Stimulated activated CD4-positive, alpha-beta T cell treated with anti-CD3 and anti-CD28 coated beads, Interleukin-4, amount 100 ng/mL, for 4 hours (primary cell): ENCODE results near the gene GRN.
A peak's percentile ranks its signal among the peaks of the same experiment; 100 is the strongest.
"Not testable (repeated sequence)": the region's sequence is repeated elsewhere in the genome, so short reads cannot be mapped to it uniquely, and the experiment has no call there.

ENCODE experiments used
- DNase-seq, 2 experiments: peaks; one replicate each; pipeline ENCODE4 v3.0.0-alpha.2; 2020

The GRN gene

DNA sequence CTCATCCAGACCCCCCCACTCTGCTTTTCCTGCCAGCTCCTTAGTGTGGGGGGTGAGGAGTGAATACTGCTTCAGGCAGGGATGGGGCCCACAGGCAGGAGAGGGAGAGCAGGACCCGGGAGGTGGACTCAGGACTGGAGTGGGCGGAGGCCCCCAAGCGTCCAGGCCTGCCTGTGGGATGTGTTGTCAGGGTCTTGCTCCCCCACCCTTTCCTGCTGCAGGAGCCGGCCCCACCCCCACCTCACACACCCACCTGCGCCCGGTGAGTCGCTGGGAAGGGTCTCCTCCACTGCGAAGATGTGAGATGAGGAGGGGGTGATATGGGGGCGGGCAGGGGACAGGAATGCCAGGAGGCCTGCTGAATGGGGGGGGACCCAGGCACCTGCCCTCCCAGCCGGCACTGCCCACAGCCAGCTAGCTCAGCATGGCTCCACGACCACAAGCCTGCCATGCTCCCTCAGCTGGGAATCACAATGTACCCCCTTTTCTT is 17.4 kb downstream of the GRN start:
- DNase-seq: no peak

GRCh38 chr17:44362949-44363612 is 18.0 kb downstream of the GRN start:
- no peak for DNase-seq

DNA sequence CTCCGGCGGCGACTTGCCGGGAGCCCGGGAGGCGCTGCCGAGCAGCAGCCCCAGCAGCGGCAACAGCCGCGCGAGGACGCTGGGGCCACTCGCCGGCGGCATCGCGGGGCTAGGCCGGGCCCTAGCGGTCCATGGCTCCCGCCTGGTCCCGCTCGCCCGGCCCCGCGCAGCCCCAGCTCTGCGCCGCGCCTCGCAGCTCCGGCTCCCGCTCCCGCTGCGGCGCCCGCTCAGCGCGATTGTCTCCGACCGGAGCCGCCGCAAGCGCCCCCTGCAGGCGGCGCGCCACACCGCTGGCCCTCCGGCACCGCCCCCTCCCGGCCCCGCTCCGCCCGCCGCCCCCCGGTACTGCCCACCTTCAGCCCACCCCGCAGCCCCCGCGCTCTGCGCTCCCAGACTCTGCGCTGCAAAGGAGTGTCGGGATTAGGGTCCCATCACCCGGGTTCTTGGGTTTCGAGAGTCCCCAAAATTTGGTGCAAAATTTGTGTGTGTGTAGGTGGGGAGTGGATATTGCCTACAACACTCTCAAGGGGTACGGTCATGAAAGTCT is 18.6 kb downstream of the GRN start, which contains the start of gene FAM171A2:
FAM171A2 (minus strand) TSS at position 241 of the 547 bp plus-strand sequence; CDS start at position 102, 139 bp downstream.
- peak; percentile 50 to 69 for DNase-seq

- DNase-seq: not testable (repeated sequence)
Measured at GRCh38 chr17:44365051-44365450, 19.9 kb downstream of the GRN start.

DNA sequence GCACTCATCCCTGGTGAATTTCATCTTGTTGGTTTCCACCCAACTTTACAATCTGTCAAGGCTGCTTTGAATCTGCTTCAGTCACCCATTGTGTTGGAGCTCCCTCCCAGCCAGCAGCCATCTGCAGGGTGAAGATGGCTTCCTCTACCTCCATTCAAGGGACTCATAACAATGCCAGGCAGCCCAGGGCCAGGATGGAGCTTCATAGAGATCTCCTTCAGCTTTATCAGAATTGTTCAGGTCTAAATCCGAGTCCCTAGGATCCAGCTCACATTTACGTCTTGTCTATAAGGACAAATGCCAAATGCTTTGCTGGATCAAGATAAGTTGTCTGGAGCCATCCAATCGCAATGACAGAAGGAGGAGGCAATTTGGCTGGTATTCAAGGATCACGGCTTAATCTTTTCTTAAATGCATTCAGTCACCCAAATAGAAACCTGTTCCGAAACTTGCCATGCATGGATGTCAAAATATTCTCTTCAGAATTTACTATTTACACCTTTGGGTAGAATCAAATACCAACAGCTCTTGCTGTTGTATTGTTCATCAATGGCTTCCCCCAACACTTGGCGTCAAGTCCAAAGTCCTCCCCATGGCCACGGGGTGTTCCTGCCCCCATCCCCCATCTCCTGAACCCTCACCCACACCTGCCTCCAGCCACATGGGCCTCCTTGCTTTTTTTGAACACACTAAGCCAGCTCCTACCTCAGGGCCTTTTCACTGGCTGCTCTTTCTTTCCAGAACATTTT is 22.3 kb downstream of the GRN start:
- no peak for DNase-seq

DNA sequence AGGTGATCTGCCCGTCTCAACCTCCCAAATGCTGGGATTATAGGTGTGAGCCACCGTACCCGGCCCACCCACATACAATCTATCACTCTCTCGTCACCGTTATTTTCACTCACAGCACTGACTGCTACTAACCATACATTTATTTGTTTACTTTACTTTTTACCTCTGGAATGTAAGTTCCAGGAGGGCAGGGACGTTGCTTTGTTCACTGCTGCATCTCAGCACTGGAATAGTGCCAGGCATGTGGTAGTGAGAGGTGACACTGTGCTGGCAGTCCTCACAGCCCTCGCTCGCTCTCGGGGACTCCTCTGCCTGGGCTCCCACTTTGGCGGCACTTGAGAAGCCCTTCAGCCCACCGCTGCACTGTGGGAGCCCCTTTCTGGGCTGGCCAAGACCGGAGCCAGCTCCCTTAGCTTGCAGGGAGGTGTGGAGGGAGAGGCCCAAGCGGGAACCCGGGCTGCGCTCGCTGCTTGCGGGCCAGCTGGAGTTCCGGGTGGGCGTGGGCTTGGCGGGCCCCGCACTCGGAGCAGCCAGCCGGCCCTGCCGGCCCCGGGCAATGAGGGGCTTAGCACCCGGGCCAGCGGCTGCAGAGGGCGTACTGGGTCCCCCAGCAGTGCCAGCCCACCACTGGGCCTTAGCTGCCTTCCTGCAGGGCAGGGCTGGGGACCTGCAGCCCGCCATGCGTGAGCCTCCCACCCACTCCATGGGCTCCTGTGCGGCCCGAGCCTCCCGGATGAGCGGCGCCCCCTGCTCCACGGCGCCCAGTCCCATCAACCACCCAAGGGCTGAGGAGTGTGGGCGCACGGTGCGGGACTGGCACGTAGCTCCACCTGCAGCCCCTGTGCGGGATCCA is 23.5 kb downstream of the GRN start:
- not testable (repeated sequence) for DNase-seq

DNA sequence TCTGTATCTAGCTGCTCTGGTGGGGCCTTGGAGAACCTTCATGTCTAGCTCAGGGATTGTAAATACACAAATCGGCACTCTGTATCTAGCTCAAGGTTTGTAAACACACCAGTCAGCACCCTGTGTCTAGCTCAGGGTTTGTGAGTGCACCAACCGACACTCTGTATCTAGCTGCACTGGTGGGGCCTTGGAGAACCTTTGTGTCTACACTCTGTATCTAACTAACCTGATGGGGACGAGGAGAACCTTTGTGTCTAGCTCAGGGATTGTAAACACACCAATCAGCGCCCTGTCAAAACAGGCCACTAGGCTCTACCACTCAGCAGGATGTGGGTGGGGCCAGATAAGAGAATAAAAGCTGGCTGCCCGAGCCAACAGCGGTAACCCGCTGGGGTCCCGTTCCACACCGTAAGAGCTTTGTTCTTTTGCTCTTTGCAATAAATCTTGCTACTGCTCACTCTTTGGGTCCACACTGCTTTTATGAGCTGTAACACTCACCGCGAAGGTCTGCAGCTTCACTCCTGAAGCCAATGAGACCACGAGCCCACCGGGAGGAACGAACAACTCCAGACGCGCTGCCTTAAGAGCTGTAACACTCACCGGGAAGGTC is 24.4 kb downstream of the GRN start:
- not testable (repeated sequence) for DNase-seq

DNA sequence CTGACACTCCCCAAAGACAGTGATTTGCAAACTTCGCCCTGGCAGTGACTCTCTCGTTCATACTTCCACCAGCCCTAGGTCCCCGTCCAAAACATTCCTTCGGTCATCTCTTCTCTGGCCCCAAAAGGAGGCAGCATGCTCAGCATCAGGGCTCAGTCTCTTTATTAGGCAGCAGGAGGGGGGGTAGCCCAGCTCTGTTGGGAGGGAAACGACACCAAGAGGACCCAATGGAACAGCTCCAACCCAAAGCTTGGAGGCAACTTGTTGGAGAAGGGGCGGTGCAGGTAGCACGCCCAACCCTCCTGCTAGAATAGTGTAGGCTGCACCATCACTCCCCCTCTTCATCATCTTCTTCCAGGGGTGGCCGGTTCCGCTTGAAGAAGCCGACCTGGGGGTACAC is 26.9 kb downstream of the GRN start:
- no peak for DNase-seq

DNA sequence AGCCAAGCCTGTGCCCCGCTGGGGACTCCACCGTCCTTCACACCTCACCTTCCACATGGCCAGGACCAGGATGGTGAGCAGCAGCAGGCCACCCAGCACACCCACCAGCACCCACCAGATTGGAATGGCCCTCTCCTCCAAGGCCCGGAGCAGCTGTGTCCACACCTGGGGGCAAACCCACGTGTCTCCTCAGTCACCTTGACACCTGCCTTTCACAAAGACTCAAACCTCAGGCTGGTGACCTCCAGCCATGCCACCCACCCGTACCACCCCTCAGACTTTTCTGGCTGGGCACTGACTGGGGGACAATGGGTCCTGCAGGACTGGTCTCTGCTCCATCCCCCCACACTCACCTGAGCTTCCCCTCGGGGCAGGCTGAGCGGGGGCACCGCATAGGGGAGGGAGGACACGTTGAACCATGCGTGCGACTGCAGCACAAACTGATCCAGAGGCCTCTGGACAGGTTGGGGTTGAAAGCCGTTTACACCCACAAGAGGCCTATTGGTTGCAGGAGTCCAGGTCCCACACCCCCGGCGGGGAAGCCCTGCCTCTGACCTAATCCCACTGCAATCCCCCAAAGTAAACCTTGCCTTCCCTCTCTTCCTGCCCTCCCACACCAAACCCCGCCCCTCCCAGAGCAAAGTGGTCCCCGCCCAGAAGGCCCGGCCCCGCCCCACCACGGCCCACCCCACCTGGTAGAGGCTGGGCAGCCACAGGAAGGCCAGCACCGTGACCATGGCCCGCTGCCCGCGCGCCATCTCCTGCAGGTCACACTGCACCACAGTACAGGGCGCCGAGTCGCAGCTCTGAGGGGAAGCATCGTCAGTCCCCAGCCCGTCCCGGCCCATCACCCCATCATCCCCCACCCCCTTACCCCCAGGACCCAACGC is 29.4 kb downstream of the GRN start:
- no peak for DNase-seq

DNA sequence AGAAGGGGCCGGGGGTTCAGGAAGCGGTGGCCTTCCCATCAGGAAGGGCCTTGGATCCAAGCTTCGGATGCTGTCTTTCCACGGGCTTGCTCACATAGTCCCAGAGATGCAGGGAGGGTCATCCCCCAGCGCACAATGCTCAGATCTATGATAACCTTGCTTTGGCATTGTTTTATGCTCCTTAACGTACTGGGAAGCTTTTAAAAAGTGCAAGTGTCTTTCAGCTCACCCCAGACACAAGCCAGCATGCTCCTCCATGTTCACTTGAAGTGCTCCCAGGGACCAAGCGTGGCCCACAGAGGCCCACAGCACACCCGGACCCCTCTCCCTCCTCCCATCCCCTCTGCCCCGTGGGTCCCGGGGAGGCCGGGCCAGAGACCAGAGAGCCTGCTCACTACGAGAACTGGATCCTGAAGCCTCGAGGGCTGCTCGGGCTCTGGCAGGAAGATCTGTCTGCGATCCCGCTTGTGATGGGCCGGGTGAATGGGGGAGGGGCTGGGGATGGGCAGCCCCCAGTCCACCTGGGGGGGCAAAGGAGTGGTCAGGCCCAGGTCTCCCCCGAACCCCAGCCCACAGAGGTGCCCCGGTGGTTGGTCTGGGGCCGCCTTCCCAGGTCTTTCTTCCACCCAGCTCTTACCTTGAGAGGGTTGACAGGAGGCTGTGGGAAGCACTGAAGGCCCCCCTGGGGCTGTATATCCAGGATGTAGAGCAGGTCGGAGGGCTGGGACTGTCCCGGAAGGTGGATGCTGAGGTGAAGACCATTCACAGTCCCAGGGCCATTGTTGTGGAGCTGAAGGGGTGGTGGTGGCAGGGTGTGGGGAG is 30.3 kb downstream of the GRN start:
- DNase-seq: no peak

DNA sequence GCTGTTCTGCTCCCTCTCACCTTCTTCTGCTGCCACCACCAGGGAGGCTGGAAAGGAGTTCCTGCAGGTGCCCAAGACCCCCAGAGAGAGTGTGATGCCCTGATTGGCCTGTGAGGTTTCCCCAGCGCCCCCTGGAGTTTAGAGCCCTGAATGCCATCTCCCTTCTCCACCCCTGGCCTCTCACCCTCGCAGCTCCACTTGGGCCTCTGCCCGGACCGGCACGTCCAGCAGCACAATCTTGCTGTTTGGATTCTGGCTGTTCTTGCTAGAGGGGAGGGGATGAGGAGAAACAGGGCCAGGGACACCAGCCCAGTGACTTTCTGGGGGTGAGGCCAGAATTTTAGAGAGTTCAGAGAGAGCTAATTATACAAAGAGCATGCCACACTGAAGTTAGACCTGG is 31.0 kb downstream of the GRN start:
- no peak for DNase-seq

DNA sequence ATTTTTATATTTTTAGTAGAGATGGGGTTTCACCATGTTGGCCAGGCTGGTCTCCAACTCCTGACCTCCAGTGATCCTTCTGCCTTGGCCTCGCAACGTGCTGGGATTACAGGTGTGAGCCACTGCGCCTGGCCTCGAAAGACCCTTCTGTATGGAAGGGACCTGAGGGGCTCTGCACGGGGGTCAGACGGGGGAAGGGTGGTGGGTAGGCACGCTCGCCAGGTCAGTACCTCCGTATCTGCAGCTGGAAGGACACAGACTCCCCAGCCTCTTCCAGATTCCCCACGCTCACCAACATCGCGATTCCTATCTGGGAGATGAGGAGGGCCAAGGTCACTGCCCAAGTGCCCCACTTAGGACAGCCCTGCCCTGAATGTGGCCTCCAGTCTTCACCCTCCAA is 31.7 kb downstream of the GRN start:
- no peak for DNase-seq

- DNase-seq: no peak
Measured at GRCh38 chr17:44378171-44378705, 33.1 kb downstream of the GRN start.

- no peak for DNase-seq
Measured at GRCh38 chr17:44379887-44380286, 34.8 kb downstream of the GRN start.

DNA sequence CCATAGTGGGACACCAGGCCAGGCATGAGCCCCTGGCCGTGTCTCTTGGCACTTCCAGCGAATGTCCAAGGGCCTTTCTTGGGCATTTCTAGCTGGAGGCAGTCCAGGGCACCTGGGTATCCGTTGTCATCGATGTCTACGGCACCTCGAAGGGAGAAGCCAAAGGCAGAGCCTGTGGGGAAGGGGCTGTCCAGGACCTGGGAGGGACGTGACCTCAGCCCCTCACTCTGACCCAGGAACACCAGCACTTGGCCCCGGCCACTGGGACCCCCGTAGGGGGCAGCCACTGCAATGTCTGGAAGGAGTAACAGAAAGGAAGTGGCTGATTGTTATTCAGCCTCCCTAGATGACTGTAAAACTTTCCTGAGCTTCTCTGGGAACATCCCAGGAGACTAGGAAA is 35.7 kb downstream of the GRN start:
- DNase-seq: no peak

GRCh38 chr17:44381810-44382305 is 36.8 kb downstream of the GRN start:
- DNase-seq: no peak

- DNase-seq: no peak
Measured at GRCh38 chr17:44382917-44383316, 37.8 kb downstream of the GRN start.

- DNase-seq: no peak
Measured at GRCh38 chr17:44383363-44383762, 38.3 kb downstream of the GRN start.

GRCh38 chr17:44383861-44384260 is 38.8 kb downstream of the GRN start:
- DNase-seq: no peak

DNA sequence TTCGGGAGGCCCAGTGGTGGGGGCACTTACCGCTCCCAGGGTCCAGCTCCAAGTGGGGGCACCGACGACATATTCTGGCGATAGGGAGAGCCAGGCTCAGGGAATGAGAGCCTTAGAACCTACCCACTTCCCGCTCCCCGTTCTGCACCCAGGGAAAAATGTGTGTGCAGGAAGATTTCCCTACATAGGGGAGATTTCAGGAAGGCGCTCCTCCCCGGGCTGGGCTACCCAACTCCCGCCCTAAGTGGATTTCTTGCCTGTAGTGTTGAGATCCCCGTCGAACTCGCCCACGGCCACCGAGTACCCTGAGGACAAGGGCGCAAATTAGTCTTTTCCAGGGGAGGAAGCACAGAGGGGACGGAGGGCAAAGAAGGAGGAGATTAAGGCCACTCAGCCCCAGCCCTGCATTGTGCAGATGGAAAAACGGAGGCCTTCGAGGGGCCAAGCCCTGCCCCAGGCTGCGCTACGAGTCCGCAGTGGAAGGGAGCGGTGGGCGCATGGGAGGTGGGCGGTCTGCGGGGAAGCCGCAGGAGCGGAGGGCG is 39.2 kb downstream of the GRN start:
- DNase-seq: no peak
